Fibroblast of the conjunctiva (primary cell): Measurements from ENCODE around the gene SNX13.

Experiments used
- DNase-seq: peaks from one replicate; pipeline ENCODE4 v3.0.0-alpha.2; 2010; ENCODE audit warnings: low read depth

The SNX13 gene

GRCh38 chr7:17947620-17948019 is 7.3 kb upstream of the SNX13 start:
- no peak for DNase-seq

GRCh38 chr7:17946591-17946990 is 6.3 kb upstream of the SNX13 start:
- DNase-seq, result no peak

DNA sequence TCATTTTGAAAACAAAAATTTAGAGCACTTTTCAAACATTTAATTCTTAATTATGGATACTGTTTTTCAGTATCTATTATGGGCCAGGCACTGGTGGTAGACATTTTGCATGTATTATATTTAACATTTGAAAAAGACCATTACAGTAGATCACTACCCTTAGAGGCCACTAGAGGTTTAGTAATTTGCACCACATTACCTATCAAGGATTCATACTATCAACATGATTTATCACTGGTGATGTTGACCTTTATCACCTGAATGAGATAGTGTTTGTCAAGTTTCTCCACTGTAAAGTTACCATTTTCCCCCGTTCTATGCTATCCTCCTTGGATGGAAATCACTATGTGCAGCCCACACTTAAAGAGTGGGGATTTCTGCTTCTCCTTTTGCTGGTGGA is 4.4 kb upstream of the SNX13 start:
- DNase-seq, result no peak

- no peak for DNase-seq
These were observed 2.7 kb upstream of the SNX13 start for GRCh38 chr7:17943006-17943405.

GRCh38 chr7:17942231-17942630 is 1.9 kb upstream of the SNX13 start:
- no peak for DNase-seq

DNA sequence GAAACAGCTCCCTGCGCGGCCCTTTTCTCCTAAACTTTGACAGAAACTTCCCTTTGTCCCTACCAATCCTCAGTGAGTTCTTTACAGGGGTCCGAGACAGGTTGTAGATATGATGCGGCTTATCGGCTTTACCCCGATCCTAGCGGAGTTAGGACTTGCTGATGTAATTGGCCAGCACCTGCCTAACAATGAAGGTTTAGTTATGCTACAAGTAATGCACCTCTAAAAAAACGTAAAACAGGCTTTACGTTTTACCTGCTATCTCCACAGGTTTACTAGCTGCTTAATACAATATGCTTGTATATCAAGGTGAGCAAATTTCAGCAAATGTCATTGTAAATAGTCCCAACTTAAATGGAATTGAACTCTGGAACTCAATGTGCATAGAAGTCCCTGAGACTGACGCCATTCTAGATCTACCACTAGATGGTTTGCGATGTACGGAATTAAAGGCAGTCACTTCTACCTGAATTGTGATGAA is 697 bp upstream of the SNX13 start:
- no peak for DNase-seq

DNA sequence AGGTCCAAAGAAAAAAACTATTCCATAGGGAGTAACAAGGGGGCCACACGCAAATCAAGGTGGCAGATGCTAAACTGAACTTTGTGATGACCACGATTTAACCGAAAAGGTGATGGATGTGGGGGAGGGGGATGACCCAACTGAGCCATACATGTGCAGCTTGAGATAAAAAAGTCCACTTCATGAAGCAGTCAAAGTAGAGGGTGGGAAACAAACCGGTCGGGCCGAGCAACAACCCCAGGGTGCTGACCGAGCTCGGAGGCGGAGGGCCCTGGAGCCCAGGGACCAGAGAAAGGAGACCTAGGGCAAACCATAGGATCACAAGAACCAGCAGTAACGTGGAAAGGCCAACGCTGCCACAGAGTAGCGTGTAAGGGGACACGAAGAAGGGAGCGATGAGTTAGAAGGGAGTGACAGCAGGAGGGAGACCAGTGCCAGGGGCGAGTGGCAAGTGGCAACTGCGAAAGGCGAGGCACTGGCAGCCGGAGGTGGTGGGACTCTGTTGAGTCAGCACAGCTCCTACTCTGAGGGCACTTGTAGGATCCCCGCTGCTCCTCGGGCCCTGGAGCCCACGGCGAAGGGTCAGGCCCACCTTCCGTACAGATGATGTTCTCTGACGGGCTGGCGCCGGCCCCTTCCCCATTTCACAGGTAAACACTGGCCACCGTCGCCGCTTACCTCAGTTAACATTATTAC is 540 bp downstream of the SNX13 start:
- DNase-seq, result no peak

- no peak for DNase-seq
These were observed 1.1 kb downstream of the SNX13 start for GRCh38 chr7:17939211-17939605.

DNA sequence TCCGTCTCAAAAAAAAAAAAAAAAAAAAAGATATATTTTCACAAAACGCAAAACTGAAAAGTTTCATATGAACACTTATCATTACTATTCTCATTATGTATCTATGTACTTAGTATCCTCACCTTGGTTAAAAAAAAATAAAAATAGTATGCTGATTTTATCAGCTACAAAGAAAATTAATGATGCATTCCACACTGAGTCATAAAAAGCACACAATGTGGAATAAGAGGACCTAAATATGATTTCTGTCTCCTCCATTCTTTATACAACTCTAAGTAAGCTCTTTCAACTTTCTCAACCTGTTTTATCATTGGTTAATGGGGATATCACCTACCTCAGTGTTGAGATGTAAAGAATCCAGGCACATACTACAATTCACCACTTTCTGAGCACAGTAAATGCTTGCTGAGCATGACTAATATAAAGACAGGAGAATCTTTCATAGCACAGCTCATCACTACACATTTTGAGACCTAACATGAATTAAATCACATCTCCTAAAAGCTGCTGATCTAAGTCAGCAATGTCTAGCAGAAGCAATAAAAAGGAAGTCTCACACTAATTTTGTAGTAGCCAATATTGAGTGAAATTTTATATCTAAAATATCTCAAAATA is 2.7 kb downstream of the SNX13 start:
- DNase-seq, result no peak

GRCh38 chr7:17936321-17936720 is 4.0 kb downstream of the SNX13 start:
- no peak for DNase-seq

DNA sequence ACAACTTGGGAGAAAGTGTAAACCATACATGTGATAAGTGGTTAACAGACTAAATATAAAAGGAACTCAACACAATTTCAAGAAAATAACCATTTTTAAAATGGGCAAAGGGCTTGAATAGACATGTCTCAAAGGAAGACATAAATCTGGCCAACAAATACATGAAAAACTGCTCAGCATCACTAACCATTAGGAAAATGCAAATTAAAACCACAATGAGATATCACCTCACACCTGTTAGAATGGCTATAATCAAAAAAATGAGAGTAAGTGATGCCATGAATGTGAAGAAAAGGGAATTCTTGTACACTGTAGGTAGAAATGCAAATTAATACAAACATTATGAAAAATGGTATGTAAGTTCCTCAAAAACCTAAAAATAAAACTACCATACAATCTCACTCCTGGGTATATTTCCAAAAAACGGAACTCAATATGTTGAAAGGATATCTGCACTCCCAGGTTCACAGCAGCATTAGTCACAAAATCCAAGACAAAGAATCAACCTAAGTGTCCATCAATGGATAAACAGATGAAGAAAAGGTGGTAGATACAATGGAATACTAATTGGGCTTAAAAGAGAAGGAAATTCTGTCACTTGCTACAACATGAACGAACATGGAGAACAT is 5.6 kb downstream of the SNX13 start:
- DNase-seq, result no peak

GRCh38 chr7:17934094-17934493 is 6.2 kb downstream of the SNX13 start:
- DNase-seq, result no peak

DNA sequence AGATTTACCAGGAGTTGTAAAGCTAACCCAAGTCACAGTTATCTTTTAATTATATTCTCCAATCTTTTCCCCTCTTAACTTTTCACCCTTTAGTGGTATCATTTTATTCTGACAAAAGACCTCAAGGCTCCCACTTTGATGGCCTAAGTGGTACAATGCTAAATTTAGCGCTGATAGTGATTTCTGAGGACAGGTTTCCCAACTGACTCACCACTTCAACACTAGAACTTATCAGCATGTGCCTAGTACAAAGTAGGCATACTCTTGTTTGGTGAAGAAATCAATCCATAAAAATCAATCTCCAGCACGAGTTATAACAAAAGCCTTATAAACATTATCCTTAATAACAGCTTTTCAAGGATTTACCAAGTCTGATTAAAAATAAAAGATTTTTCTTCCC is 7.5 kb downstream of the SNX13 start:
- DNase-seq, result no peak

DNA sequence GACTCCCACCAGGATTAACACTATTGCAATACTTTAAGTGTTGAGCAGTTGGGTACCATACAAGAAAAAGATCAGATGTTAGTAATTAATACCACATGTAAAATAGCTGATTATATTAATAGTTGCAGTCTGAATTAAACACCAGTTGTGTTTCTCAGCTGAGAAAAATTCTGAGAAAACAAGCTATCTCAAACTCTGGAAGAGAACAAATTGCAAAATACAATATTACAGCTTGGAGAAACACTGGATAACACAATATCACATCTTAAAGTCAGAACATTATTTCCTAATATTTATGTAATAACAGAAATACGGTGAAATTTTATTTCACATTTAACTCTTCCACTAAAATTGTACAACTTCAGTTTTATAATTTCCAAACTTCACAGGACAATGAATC is 9.2 kb downstream of the SNX13 start:
- no peak for DNase-seq

DNA sequence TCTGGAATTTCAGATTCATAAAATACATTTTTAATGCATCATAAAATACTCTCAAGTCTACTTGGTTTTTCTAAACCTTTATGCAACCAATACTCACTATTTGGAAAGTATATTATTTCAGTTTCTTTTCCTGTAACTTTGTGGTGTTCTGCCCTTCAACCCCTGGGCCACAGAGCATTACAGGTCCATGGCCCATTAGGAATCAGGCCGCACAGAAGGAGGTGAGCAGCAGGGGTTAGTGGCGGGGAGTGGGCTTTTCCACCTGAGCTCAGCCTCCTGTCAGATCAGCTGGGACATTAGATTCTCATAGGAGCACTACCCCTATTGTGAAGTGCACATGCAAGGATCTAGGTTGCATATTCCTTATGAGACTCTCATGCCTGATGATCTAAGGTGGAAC is 9.7 kb downstream of the SNX13 start:
- no peak for DNase-seq

DNA sequence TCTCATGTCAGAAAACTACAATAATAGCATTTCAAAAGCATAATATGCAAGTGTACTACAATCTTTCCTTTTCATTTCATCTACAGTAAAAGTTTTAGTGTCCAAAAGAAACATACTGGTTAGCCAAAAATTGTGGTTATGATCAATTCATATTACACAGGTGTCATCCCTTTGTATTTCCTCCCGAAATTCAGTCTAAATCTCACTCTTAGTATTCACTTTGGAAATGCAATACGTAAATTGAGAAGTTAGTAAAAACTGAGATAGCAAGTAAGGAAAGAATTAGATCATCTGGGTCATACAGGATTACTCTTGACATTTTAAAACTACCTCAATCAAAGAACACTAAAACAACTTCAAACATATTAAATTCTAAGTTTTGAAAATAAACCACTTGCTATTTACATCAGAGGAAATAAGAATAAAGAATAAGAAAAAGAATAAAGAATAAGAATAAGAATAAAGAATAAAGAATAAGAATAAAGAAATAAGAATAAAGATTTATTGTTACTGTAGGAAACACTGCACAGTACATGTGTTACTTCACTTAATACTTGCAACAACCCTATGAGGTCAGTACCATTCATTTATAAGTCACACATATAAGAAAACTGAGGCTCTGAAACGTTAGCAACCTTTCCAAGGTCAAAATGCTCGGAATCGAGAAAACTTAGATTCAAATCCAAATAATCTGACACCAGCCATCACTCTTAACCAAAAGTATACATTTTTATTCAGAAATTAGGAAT is 10.5 kb downstream of the SNX13 start:
- no peak for DNase-seq

DNA sequence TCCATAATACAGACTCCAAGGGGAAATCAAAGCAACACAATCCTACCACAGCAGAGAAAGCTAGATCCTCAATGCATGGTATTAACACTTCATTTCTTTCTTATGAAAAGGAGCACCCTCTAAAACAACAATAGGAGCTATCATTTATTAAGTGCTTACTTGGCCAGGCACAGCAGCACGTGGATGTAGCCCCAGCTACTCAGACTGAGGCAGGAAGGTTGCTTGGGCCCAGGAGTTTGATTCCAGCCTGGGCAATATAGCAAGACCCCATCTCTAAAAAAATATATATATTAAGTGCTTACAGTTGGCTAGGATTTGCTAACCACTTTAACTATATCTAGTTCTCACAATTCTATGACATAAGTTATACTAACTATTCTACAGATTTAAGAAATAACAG is 12.2 kb downstream of the SNX13 start:
- no peak for DNase-seq

DNA sequence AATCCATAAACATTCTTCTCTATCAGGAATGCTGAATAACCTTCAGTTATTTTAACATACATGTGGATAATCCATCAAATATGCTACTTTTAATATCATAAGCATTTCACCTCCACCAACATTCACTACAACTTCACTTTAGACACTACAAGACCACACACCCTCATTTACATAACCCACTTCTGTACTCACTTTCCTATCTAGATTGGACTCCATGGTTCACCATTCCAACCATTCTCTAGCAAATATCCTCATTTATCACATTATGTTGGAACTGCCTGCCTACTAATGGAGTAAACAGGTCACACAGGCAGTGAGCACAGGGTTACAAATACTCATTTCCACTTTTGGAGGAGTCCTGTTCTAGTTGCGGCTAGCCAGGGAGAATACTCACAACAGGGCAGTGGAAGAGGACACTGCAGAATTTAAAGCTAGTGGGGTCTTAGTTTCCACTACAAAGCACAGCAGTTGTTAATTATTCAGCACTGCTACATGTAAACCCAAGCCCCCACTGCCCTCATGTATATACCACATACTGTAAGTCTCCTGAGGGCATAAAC is 18.4 kb downstream of the SNX13 start:
- DNase-seq, result no peak

DNA sequence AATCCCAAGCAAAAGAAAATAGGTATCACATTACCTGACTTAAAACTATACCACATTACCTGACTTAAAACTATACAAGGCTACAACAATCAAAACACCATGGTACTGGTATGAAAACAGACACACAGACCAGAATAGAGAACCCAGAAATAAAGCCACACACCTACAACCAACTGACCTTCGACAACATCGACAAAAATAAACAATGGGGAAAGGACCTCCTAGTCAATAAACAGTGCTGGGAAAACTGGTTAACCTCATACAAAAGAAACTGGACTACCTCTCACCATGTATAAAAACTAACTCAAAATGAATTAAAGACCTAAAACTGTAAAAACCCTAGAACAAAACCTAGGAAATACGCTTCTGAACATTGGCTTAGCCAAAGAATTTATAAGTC is 22.5 kb downstream of the SNX13 start:
- no peak for DNase-seq

- no peak for DNase-seq
These were observed 23.5 kb downstream of the SNX13 start for GRCh38 chr7:17916786-17917185.

DNA sequence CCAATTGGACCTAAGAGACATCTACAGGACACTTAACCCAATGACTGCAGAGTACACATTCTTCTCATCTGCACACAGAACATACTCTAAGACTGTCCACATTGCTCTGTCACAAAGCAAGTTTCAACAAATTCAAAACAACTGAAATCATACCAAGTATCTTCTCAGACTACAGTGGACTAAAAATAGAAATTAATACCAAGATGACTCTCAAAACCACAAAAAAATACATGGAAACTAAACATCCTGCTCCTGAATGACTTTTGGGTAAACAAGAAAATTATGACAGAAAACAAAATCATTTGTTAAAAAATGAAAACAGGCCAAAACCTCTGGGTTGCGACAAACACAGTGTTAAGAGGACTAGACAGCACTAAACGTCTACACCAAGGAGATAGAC is 24.5 kb downstream of the SNX13 start:
- no peak for DNase-seq

DNA sequence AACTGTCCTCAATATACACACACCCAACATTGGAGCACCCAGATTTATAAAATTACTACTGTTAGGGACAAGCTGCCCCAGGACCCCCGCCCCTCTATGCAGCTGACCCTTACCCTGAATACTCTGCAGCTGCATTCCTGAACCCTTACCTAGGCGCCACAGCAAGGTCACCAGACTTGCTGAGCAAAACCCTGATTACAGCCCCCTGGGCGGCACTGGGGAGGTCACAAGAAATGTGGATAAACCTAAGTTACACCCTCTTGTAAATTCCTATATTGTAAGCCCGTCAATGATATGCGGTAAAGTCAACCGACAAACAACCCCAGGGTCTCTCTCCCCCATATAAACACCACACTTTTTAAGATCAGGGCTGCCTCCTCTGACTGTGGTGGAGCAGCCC is 25.1 kb downstream of the SNX13 start:
- no peak for DNase-seq

GRCh38 chr7:17913250-17913649 is 27.0 kb downstream of the SNX13 start:
- DNase-seq, result no peak
